ENCODE measurements around the gene TNKS2. TPM values are rescaled to one million over a fixed set of nuclear protein-coding genes. Genes with fewer than 3 reads are reported as not detected.

TNKS2 gene
- total RNA-seq, 2 donors from 2014 or later, result 19.6 to 21.8 TPM

- Histone ChIP-seq H3K9me3 (no peaks in the 10 kb centered on the region), H3K36me3 (no peaks in the 10 kb centered on the region), H3K27me3 (no peaks in the 10 kb centered on the region), H3K4me3 (peak within 1 kb of the TSS; percentile 70 to 81), H3K4me1 (peaks cover 0 to 20% of the 10 kb centered on the region in 2 donors), H3K27ac (peak within 1 kb of the TSS; percentile 71 to 74)
- no peak for DNase-seq (ENCODE audit: low spot score)
- no peak for TF ChIP-seq CTCF (IDR thresholded peaks at IDR 0.05)
These were observed 111.0 kb downstream of the TNKS2 start, which contains the start of gene FGFBP3 for GRCh38 chr10:91909117-91909677. FGFBP3 (minus strand) TSS chr10:91909486; CDS start chr10:91908969, 517 bp downstream.

DNA sequence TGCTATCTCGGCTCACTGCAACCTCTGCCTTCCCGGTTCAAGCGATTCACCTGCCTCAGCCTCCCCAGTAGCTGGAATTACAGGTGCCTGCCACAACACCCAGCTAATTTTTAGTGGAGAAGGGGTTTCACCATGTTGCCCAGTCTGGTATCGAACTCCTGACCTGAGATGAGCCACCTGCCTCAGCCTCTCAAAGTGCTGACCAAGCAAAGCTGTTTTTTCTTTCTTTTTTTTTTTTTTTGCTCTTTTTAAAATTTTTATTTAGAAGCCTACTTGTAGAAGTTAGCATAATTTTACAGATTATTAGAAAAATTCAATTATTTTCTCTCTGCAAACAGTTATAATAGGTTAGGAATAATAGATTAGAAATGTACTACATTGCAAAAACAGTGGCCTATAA, 112.2 kb downstream of the TNKS2 start:
- Histone ChIP-seq H3K27ac (no peak overlapping the region), H3K4me1 (peaks cover 0 to 20% of the 10 kb centered on the region in 2 donors), H3K4me3 (no peak overlapping the region), H3K27me3 (no peaks in the 10 kb centered on the region), H3K36me3 (no peaks in the 10 kb centered on the region), H3K9me3 (no peaks in the 10 kb centered on the region)
- no peak for DNase-seq (ENCODE audit: low spot score)
- no peak for TF ChIP-seq CTCF (IDR thresholded peaks at IDR 0.05)

Other genes starting within 250 kb of the TNKS2 start
- gene PPP1R3C, start 165.4 kb upstream of the TNKS2 start, total RNA-seq, result 100 to 1,000 TPM in 1 of 2 donors, 10 to 100 TPM in 1; 58.0 to 250 TPM
- under 1 TPM; 0.26 to 0.31 TPM for gene FGFBP3, start 111.1 kb downstream of the TNKS2 start, total RNA-seq
- gene BTAF1, start 125.3 kb downstream of the TNKS2 start, total RNA-seq, result 10 to 100 TPM; 11.8 to 12.7 TPM